H9 (cell line): ENCODE data around the gene GALE. TPM values are rescaled to one million over a fixed set of nuclear protein-coding genes. Genes with fewer than 3 reads are reported as not detected.

ENCODE experiments used
- DNase-seq: peaks from one replicate; pipeline ENCODE4 v3.0.0-alpha.2; 2017
- H2AFZ ChIP-seq: one replicate; pipeline ENCODE4 v1.6.1; 2013; ENCODE audit warnings: mild to moderate bottlenecking, low read length, control low read depth, moderate library complexity
- H2AK5ac ChIP-seq: 2 replicates; pipeline ENCODE4 v1.6.1; 2013; ENCODE audit warnings: low read length, control low read depth, mixed read lengths; ENCODE audit not compliant: insufficient read length
- H2BK120ac ChIP-seq: one replicate; pipeline ENCODE4 v1.6.1; 2013; ENCODE audit warnings: low read depth, mild to moderate bottlenecking, low read length, control low read depth, inconsistent platforms; ENCODE audit not compliant: poor library complexity, severe bottlenecking
- H2BK12ac ChIP-seq: 2 replicates; pipeline ENCODE4 v1.6.1; 2013; ENCODE audit warnings: low read length, control low read depth, mixed read lengths, low read depth; ENCODE audit not compliant: insufficient read length
- H2BK15ac ChIP-seq: 2 replicates; pipeline ENCODE4 v1.6.1; 2013; ENCODE audit warnings: low read depth, low read length, control low read depth
- H2BK20ac ChIP-seq: one replicate; pipeline ENCODE4 v1.6.1; 2013; ENCODE audit warnings: low read depth, mild to moderate bottlenecking, low read length, control low read depth, inconsistent platforms; ENCODE audit not compliant: poor library complexity, severe bottlenecking
- H2BK5ac ChIP-seq: 2 replicates; pipeline ENCODE4 v1.6.1; 2013; ENCODE audit warnings: low read length, control low read depth, mixed read lengths; ENCODE audit not compliant: insufficient read length
- H3K14ac ChIP-seq: 2 replicates; pipeline ENCODE4 v1.6.1; 2013; ENCODE audit warnings: low read length, control low read depth; ENCODE audit not compliant: insufficient read depth
- H3K18ac ChIP-seq: 2 replicates; pipeline ENCODE4 v1.6.1; 2013; ENCODE audit warnings: low read depth, mild to moderate bottlenecking, mixed read lengths, low read length, control low read depth; ENCODE audit not compliant: insufficient read length
- H3K23ac ChIP-seq: 2 replicates; pipeline ENCODE4 v1.6.1; 2013; ENCODE audit warnings: low read length, control low read depth, mixed read lengths, low read depth; ENCODE audit not compliant: insufficient read length
- H3K23me2 ChIP-seq: 2 replicates; pipeline ENCODE4 v1.6.1; 2013; ENCODE audit warnings: low read depth, mild to moderate bottlenecking, mixed read lengths, low read length, control low read depth; ENCODE audit not compliant: insufficient read length, poor library complexity, severe bottlenecking
- H3K27ac ChIP-seq: 2 replicates; pipeline ENCODE4 v1.5.1; 2013; ENCODE audit warnings: low read length, control low read depth, mixed read lengths, low read depth; ENCODE audit not compliant: insufficient read length
- H3K27me3 ChIP-seq: 2 replicates; pipeline ENCODE4 v1.6.1; 2013; ENCODE audit warnings: low read length, control low read depth, inconsistent platforms; ENCODE audit not compliant: insufficient read depth
- H3K4ac ChIP-seq: 2 replicates; pipeline ENCODE4 v1.6.1; 2013; ENCODE audit warnings: low read depth, mild to moderate bottlenecking, control low read depth, inconsistent platforms, low read length, moderate library complexity
- H3K4me1 ChIP-seq: 2 replicates; pipeline ENCODE4 v1.6.1; 2013; ENCODE audit warnings: low read length, control low read depth, inconsistent platforms; ENCODE audit not compliant: insufficient read depth
- H3K4me2 ChIP-seq: 2 replicates; pipeline ENCODE4 v1.6.1; 2013; ENCODE audit warnings: low read length, control low read depth, mixed read lengths; ENCODE audit not compliant: insufficient read length, insufficient read depth
- H3K56ac ChIP-seq: 2 replicates; pipeline ENCODE4 v1.6.1; 2013; ENCODE audit warnings: low read depth, mild to moderate bottlenecking, mixed read lengths, low read length, control low read depth; ENCODE audit not compliant: insufficient read length
- H3K79me1 ChIP-seq: 2 replicates; pipeline ENCODE4 v1.6.1; 2013; ENCODE audit warnings: low read depth, mild to moderate bottlenecking, moderate library complexity, low read length, control low read depth, inconsistent platforms; ENCODE audit not compliant: insufficient read depth, poor library complexity, severe bottlenecking
- H3K79me2 ChIP-seq: 2 replicates; pipeline ENCODE4 v1.6.1; 2013; ENCODE audit warnings: low read length, control low read depth, inconsistent platforms; ENCODE audit not compliant: insufficient read depth
- H3K9ac ChIP-seq: 2 replicates; pipeline ENCODE4 v1.6.1; 2013; ENCODE audit warnings: low read length, control low read depth, mixed read lengths; ENCODE audit not compliant: insufficient read length; ENCODE audit errors: extremely low read depth
- H3K9me3 ChIP-seq: one replicate; pipeline ENCODE4 v1.6.1; 2013; ENCODE audit warnings: low read depth, low read length, inconsistent platforms; ENCODE audit not compliant: control insufficient read depth
- H3T11ph ChIP-seq: one replicate; pipeline ENCODE4 v1.6.1; 2013; ENCODE audit warnings: mild to moderate bottlenecking, low read length, control low read depth, inconsistent platforms
- H4K20me1 ChIP-seq: one replicate; pipeline ENCODE4 v1.6.1; 2013; ENCODE audit not compliant: control insufficient read depth, insufficient read length, insufficient read depth
- H4K5ac ChIP-seq: 2 replicates; pipeline ENCODE4 v1.6.1; 2013; ENCODE audit warnings: low read depth, mild to moderate bottlenecking, mixed read lengths, low read length, control low read depth; ENCODE audit not compliant: insufficient read length
- H4K8ac ChIP-seq: replicated peaks from 2 replicates; pipeline ENCODE4 v1.6.1; 2013; ENCODE audit warnings: low read length, control low read depth, mixed read lengths, low read depth; ENCODE audit not compliant: insufficient read length
- H4K91ac ChIP-seq: 2 replicates; pipeline ENCODE4 v1.6.1; 2013; ENCODE audit warnings: low read depth, mild to moderate bottlenecking, moderate library complexity, mixed read lengths, low read length, control low read depth; ENCODE audit not compliant: insufficient read length
- H3K27ac Mint-ChIP-seq, 3 experiments: 2 replicates in 2 of 3; 3 replicates in 1 of 3; pipeline ENCODE4 v1.8.0; 2020 to 2021; ENCODE audit warnings: mixed read lengths in 3 of 3, mild to moderate bottlenecking in 1 of 3, moderate library complexity in 1 of 3
- H3K27me3 Mint-ChIP-seq: 2 replicates; pipeline ENCODE4 v1.8.0; 2021; ENCODE audit warnings: low read depth, mild to moderate bottlenecking, moderate library complexity, mixed read lengths
- H3K36me3 Mint-ChIP-seq, 3 experiments: 2 replicates in 2 of 3; 3 replicates in 1 of 3; pipeline ENCODE4 v1.8.0; 2020 to 2021; ENCODE audit warnings: low read depth in 3 of 3, mixed read lengths in 3 of 3; ENCODE audit not compliant: insufficient read depth in 1 of 3
- H3K4me1 Mint-ChIP-seq, 2 experiments: 2 replicates each; pipeline ENCODE4 v1.8.0; 2020; ENCODE audit warnings: mixed read lengths in 2 of 2
- H3K4me3 Mint-ChIP-seq, 2 experiments: 2 replicates in 1 of 2; 3 replicates in 1 of 2; pipeline ENCODE4 v1.8.0; 2020 to 2021; ENCODE audit warnings: mild to moderate bottlenecking in 2 of 2, mixed read lengths in 2 of 2, moderate library complexity in 1 of 2
- H3K9me3 Mint-ChIP-seq, 2 experiments: 2 replicates in 1 of 2; 3 replicates in 1 of 2; pipeline ENCODE4 v1.8.0; 2020; ENCODE audit warnings: mild to moderate bottlenecking in 2 of 2, mixed read lengths in 2 of 2, moderate library complexity in 1 of 2
- CTCF ChIP-seq: fragments of 200-600 bp; sonication (generic); conservative IDR thresholded peaks from 3 replicates; pipeline ENCODE4 v1.8.0; 2021; ENCODE audit warnings: antibody characterized with exemption, mild to moderate bottlenecking
- WGBS: extraction: QIAGEN DNeasy Blood & Tissue Kit; methylation state at CpG from one replicate; pipeline ENCODE4 v1.1.7; 2013; ENCODE audit warnings: missing lambda C conversion rate, low lambda C conversion rate, mixed read lengths; ENCODE audit not compliant: insufficient read length; ENCODE audit errors: extremely low coverage; 5-methylcytosine and 5-hydroxymethylcytosine counted together
- total RNA-seq: library from RNA; stranded (reverse); gene quantifications from 2 replicates; pipeline ENCODE4 v1.2.1, GENCODE V29; 2021

Gene GALE
- total RNA-seq, 1 experiment from 2014 or later, result 36.0 TPM

- no peak overlapping the region for H2AFZ ChIP-seq
- no peaks in the 10 kb centered on the region for H3K79me2 ChIP-seq
- no peak overlapping the region for H4K5ac ChIP-seq
- H3K27ac Mint-ChIP-seq, result no peak overlapping the region
- no peak overlapping the region for H3K4me3 Mint-ChIP-seq
- H3K18ac ChIP-seq, result no peak overlapping the region
- H2BK5ac ChIP-seq, result no peak overlapping the region
- H3K23me2 ChIP-seq, result no peaks in the 10 kb centered on the region
- no peak overlapping the region for H4K91ac ChIP-seq
- TF ChIP-seq CTCF, result no peak
- no peaks in the 10 kb centered on the region for H3K9me3 ChIP-seq
- no peaks in the 10 kb centered on the region for H3K4me1 ChIP-seq
- H3K27me3 Mint-ChIP-seq, result no peaks in the 10 kb centered on the region
- no peak overlapping the region for H3K4me2 ChIP-seq
- no peak overlapping the region for H3K9ac ChIP-seq
- no peak overlapping the region for H2BK12ac ChIP-seq
- H3K4me1 Mint-ChIP-seq, result peaks cover 0 to 2% of the 10 kb centered on the region in 2 experiments; a peak in 1 of 4 replicates
- H3K9me3 Mint-ChIP-seq, result no peaks in the 10 kb centered on the region
- no peak overlapping the region for H3K56ac ChIP-seq
- DNase-seq, result no peak
- no peak overlapping the region for H4K8ac ChIP-seq
- H3K14ac ChIP-seq, result no peak overlapping the region
- H3K27me3 ChIP-seq, result no peaks in the 10 kb centered on the region
- no peak overlapping the region for H2BK20ac ChIP-seq
- peaks cover 1 to 30% (median 20%) of the 10 kb centered on the region in 3 experiments; a peak in 5 of 7 replicates for H3K36me3 Mint-ChIP-seq
- no peak overlapping the region for H2AK5ac ChIP-seq
- no peak overlapping the region for H3K23ac ChIP-seq
- no CpG with 5 or more reads among the region's 5 CpGs for WGBS
- no peak overlapping the region for H3K4ac ChIP-seq
- H4K20me1 ChIP-seq, result no peaks in the 10 kb centered on the region
- H2BK120ac ChIP-seq, result no peak overlapping the region
- no peak overlapping the region for H3K27ac ChIP-seq
- no peak overlapping the region for H3T11ph ChIP-seq
- no peak overlapping the region for H2BK15ac ChIP-seq
- H3K79me1 ChIP-seq, result no peaks in the 10 kb centered on the region
Observed at GRCh38 chr1:23768733-23769132, 31.8 kb downstream of the GALE start.
